HepG2 (cell line): ENCODE measurements around the gene PRSS36. TPM values are rescaled to one million over a fixed set of nuclear protein-coding genes. Genes with fewer than 3 reads are reported as not detected.

ENCODE experiments used
- CHD4 ChIP-seq: fragments of 200-600 bp; sonication (generic); IDR thresholded peaks from 2 replicates; pipeline ENCODE4 v1.7.0; 2017; ENCODE audit warnings: mild to moderate bottlenecking, low read length, borderline replicate concordance
- FOXP1 ChIP-seq, 2 experiments: fragments of 450-650 bp in 1 of 2; IDR thresholded peaks; 2 replicates each; pipeline ENCODE4 v1.6.1; 2017 to 2018; ENCODE audit warnings: antibody characterized with exemption in 1 of 2
- KMT2A ChIP-seq: sonication (generic); formaldehyde crosslinking; IDR thresholded peaks from 2 replicates; pipeline ENCODE4 v1.4.0; 2020; ENCODE audit warnings: missing genetic modification reagents
- MXI1 ChIP-seq: IDR thresholded peaks from 3 replicates; pipeline ENCODE4 v1.6.1; 2012; ENCODE audit warnings: low read depth, low read length, inconsistent platforms, borderline replicate concordance
- NFIB ChIP-seq: sonication (generic); formaldehyde crosslinking; IDR thresholded peaks from 2 replicates; pipeline ENCODE4 v1.9.0; 2021; ENCODE audit warnings: missing genetic modification reagents, mild to moderate bottlenecking, borderline replicate concordance
- NR2C2 ChIP-seq: sonication (generic); formaldehyde crosslinking; IDR thresholded peaks from 2 replicates; pipeline ENCODE4 v1.4.0; 2020; ENCODE audit warnings: missing genetic modification reagents, mild to moderate bottlenecking, moderate library complexity, borderline replicate concordance
- PAF1 ChIP-seq: IDR thresholded peaks from 2 replicates; pipeline ENCODE4 v1.6.1; 2016; ENCODE audit warnings: missing genetic modification reagents, missing compliant biosample characterization
- RARG ChIP-seq: sonication (generic); formaldehyde crosslinking; IDR thresholded peaks from 2 replicates; pipeline ENCODE4 v1.4.0; 2020; ENCODE audit warnings: low read depth, mild to moderate bottlenecking, missing genetic modification reagents
- RBFOX2 ChIP-seq: fragments of 200-400 bp; formaldehyde crosslinking; IDR thresholded peaks from 2 replicates; pipeline ENCODE4 v1.6.1; 2017; ENCODE audit warnings: low read depth, mild to moderate bottlenecking, low read length
- SCMH1 ChIP-seq: sonication (generic); formaldehyde crosslinking; IDR thresholded peaks from 2 replicates; pipeline ENCODE4 v1.9.0; 2021; ENCODE audit warnings: missing genetic modification reagents, mild to moderate bottlenecking, borderline replicate concordance
- YEATS2 ChIP-seq: sonication (generic); formaldehyde crosslinking; IDR thresholded peaks from 2 replicates; pipeline ENCODE4 v1.4.0; 2020; ENCODE audit warnings: missing genetic modification reagents, borderline replicate concordance
- ZBTB38 ChIP-seq: sonication (generic); formaldehyde crosslinking; IDR thresholded peaks from 2 replicates; pipeline ENCODE4 v1.5.1; 2020; ENCODE audit warnings: mild to moderate bottlenecking, missing genetic modification reagents
- ZNF296 ChIP-seq: sonication (generic); formaldehyde crosslinking; conservative IDR thresholded peaks from 2 replicates; pipeline ENCODE4 v1.5.0; 2020; ENCODE audit warnings: mild to moderate bottlenecking, missing genetic modification reagents
- ZNF737 ChIP-seq: sonication (generic); formaldehyde crosslinking; IDR thresholded peaks from 2 replicates; pipeline ENCODE4 v1.5.0; 2020; ENCODE audit warnings: missing genetic modification reagents, mild to moderate bottlenecking, borderline replicate concordance
- ZNF746 ChIP-seq: sonication (generic); formaldehyde crosslinking; IDR thresholded peaks from 2 replicates; pipeline ENCODE4 v1.8.0; 2022; ENCODE audit warnings: mild to moderate bottlenecking, missing genetic modification reagents
- polyA plus RNA-seq, 8 experiments: library from polyadenylated mRNA; depleted of rRNA in 3 of 8; stranded (reverse) in 7 of 8; unstranded in 1 of 8; fragments of >200 nt; fragmentation: Illumina TruSeq in 4 of 8; extraction: Trizol in 4 of 8; gene quantifications; 2 replicates each; pipeline versions ENCODE4 v1.2.1 to v1.2.3, GENCODE V29; 2011 to 2016; ENCODE audit warnings: low read depth in 4 of 8, missing spikeins in 1 of 8, mixed read lengths in 1 of 8; ENCODE audit not compliant: insufficient read depth in 1 of 8
- total RNA-seq, 5 experiments: library from RNA; depleted of rRNA; stranded (reverse); fragments of >200 nt; fragmentation: Illumina TruSeq; extraction: Trizol; gene quantifications; 2 replicates each; pipeline ENCODE4 v1.2.3, GENCODE V29; 2016; ENCODE audit warnings: low read depth in 1 of 5
- TF ChIP-seq, protein P1 (sequence below): sonication (generic); formaldehyde crosslinking; IDR thresholded peaks from 2 replicates; pipeline ENCODE4 v1.4.0; 2020; ENCODE audit warnings: missing genetic modification reagents
- TF ChIP-seq, protein P2 (sequence below): sonication (generic); formaldehyde crosslinking; IDR thresholded peaks from 2 replicates; pipeline ENCODE4 v1.4.0; 2020; ENCODE audit warnings: missing genetic modification reagents, borderline replicate concordance
- TF ChIP-seq, protein P3 (sequence below): sonication (generic); formaldehyde crosslinking; IDR thresholded peaks from 2 replicates; pipeline ENCODE4 v1.4.0; 2020; ENCODE audit warnings: mild to moderate bottlenecking, missing genetic modification reagents
- TF ChIP-seq, protein P4 (sequence below): IDR thresholded peaks from 2 replicates; pipeline ENCODE4 v1.6.1; 2012; ENCODE audit warnings: inconsistent platforms
- TF ChIP-seq, protein P5 (sequence below): IDR thresholded peaks from 2 replicates; pipeline ENCODE4 v1.6.1; 2016; ENCODE audit warnings: missing genetic modification reagents, missing compliant biosample characterization

Gene PRSS36
- total and polyA plus RNA-seq, 2 of the 13 experiments (the other 11 are each of a cell fraction or from before 2014, with no cell fraction given): 1.5 to 2.1 TPM

DNA sequence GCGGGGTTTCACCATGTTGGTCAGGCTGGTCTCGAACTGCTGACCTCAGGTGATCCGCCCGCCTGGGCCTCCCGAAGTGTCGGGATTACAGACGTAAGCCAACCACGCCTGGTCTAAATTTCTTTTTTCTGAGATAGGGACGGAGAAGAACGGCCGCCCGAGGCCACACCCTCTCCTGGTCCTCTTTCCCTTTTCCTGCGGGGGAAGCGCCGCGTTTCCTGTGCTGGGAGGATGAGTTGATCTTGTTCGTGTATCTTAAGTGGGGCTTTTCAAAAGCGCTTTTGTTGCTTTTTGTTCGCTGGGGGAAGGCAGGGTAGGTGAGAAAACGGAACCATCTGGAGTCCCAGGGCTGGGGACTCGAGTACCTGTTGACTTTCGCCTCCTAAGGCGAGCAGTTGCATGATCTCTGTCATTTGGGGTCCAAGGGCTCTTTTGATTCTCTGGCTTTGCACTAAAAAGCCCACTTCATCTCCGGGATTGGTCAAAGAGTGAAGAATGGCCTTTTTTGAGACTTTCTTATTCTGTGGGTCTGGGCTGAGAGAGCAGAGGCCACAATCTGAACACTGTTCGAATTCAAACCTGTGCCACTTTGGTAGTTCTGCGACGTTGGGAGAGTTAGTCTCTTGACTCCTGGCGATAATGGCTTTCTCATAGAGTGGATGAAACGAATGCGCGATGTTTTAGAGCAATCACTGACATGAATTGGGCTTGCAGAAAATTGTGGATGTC, 31.4 kb upstream of the PRSS36 start (continued):
- TF ChIP-seq, protein P1, sequence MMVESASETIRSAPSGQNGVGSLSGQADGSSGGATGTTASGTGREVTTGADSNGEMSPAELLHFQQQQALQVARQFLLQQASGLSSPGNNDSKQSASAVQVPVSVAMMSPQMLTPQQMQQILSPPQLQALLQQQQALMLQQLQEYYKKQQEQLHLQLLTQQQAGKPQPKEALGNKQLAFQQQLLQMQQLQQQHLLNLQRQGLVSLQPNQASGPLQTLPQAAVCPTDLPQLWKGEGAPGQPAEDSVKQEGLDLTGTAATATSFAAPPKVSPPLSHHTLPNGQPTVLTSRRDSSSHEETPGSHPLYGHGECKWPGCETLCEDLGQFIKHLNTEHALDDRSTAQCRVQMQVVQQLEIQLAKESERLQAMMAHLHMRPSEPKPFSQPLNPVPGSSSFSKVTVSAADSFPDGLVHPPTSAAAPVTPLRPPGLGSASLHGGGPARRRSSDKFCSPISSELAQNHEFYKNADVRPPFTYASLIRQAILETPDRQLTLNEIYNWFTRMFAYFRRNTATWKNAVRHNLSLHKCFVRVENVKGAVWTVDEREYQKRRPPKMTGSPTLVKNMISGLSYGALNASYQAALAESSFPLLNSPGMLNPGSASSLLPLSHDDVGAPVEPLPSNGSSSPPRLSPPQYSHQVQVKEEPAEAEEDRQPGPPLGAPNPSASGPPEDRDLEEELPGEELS: no peak
- TF ChIP-seq NFIB (CRISPR knock-in tag): 0 out of 2 replicates have a peak, but pooled peaks have one; percentile 31
- no peak for TF ChIP-seq NR2C2 (CRISPR knock-in tag)
- TF ChIP-seq, protein P2, sequence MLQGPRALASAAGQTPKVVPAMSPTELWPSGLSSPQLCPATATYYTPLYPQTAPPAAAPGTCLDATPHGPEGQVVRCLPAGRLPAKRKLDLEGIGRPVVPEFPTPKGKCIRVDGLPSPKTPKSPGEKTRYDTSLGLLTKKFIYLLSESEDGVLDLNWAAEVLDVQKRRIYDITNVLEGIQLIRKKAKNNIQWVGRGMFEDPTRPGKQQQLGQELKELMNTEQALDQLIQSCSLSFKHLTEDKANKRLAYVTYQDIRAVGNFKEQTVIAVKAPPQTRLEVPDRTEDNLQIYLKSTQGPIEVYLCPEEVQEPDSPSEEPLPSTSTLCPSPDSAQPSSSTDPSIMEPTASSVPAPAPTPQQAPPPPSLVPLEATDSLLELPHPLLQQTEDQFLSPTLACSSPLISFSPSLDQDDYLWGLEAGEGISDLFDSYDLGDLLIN: 0 out of 2 replicates have a peak, but pooled peaks have one; percentile 46
- TF ChIP-seq KMT2A: 0 out of 2 replicates have a peak, but pooled peaks have one; percentile 3
- TF ChIP-seq ZNF737 (CRISPR knock-in tag): no peak
- TF ChIP-seq CHD4: 0 out of 2 replicates have a peak, but pooled peaks have one; percentile 3
- TF ChIP-seq ZBTB38: no peak
- TF ChIP-seq RBFOX2: peak; percentile 47; the same call in 1 of the 2 replicates
- no peak for TF ChIP-seq YEATS2
- no peak for TF ChIP-seq RARG (CRISPR knock-in tag)
- TF ChIP-seq, protein P3, sequence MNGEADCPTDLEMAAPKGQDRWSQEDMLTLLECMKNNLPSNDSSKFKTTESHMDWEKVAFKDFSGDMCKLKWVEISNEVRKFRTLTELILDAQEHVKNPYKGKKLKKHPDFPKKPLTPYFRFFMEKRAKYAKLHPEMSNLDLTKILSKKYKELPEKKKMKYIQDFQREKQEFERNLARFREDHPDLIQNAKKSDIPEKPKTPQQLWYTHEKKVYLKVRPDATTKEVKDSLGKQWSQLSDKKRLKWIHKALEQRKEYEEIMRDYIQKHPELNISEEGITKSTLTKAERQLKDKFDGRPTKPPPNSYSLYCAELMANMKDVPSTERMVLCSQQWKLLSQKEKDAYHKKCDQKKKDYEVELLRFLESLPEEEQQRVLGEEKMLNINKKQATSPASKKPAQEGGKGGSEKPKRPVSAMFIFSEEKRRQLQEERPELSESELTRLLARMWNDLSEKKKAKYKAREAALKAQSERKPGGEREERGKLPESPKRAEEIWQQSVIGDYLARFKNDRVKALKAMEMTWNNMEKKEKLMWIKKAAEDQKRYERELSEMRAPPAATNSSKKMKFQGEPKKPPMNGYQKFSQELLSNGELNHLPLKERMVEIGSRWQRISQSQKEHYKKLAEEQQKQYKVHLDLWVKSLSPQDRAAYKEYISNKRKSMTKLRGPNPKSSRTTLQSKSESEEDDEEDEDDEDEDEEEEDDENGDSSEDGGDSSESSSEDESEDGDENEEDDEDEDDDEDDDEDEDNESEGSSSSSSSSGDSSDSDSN (CRISPR knock-in tag): no peak
- no peak for TF ChIP-seq FOXP1 (IDR thresholded peaks at IDR 0.05)
- no peak for TF ChIP-seq FOXP1 (CRISPR knock-in tag; IDR thresholded peaks at IDR 0.05)
- TF ChIP-seq, protein P4, sequence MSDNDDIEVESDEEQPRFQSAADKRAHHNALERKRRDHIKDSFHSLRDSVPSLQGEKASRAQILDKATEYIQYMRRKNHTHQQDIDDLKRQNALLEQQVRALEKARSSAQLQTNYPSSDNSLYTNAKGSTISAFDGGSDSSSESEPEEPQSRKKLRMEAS: 0 out of 2 replicates have a peak, but pooled peaks have one; percentile 23
- TF ChIP-seq SCMH1 (CRISPR knock-in tag): no peak
- TF ChIP-seq, protein P5, sequence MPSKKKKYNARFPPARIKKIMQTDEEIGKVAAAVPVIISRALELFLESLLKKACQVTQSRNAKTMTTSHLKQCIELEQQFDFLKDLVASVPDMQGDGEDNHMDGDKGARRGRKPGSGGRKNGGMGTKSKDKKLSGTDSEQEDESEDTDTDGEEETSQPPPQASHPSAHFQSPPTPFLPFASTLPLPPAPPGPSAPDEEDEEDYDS (CRISPR knock-in tag): no peak
- no peak for TF ChIP-seq PAF1 (CRISPR knock-in tag)
- 0 out of 2 replicates have a peak, but pooled peaks have one; percentile 4 for TF ChIP-seq ZNF746 (CRISPR knock-in tag)
- 0 out of 3 replicates have a peak, but pooled peaks have one; percentile 21 for TF ChIP-seq MXI1
- 0 out of 2 replicates have a peak, but pooled peaks have one; percentile 46 for TF ChIP-seq ZNF296 (CRISPR knock-in tag)
